Umbilical cord (tissue), 2 donors: Measurements from ENCODE around the gene FARS2. TPM values are rescaled to one million over a fixed set of nuclear protein-coding genes. Genes with fewer than 3 reads are reported as not detected.

Source experiments
- DNase-seq: peaks from one replicate; pipeline ENCODE4 v3.0.0-alpha.2; 2015; ENCODE audit warnings: low spot score
- total RNA-seq: library from RNA; depleted of rRNA; stranded (reverse); fragments of >200 nt; gene quantifications from one replicate; pipeline ENCODE4 v1.2.3, GENCODE V29; 2014; ENCODE audit warnings: low replicate concordance; ENCODE audit not compliant: insufficient read depth

Gene FARS2
- total RNA-seq, 1 donor from 2014 or later, result 13.5 TPM

DNA sequence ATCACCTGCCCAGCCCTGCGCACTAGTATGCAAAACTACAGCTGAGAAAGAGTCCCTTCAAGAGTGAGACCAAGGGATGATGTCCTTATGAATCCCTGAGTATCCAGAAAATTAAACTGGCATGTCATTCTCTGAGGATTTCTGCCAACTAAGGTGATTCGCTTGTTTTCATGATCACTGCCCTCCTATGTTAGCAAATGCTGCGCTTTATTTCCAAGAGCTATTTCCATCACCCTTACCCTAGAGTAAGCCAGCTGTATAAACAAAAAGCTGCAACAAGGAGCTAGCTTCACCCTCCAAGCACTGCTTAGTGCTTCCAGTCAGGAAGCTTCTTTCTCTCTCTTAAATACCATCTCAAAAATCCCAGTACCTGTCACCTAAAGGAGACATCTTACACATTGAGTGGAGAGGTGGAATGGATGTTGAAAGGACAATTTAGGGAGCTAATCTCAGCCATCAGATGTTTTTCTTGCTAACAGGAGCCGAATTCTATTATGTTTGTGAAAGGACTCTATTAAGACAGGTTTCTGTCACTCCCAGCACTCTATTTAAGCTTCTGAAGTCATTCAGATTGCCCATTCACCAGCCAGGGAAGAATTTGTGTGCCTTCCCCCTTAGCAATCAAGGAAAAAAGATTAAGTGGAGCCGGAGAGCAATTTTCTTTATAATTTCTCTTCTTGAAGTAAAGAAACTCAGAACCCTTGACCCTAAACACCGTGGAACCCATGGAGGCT is 423.2 kb downstream of the FARS2 start:
- DNase-seq, result no peak

DNA sequence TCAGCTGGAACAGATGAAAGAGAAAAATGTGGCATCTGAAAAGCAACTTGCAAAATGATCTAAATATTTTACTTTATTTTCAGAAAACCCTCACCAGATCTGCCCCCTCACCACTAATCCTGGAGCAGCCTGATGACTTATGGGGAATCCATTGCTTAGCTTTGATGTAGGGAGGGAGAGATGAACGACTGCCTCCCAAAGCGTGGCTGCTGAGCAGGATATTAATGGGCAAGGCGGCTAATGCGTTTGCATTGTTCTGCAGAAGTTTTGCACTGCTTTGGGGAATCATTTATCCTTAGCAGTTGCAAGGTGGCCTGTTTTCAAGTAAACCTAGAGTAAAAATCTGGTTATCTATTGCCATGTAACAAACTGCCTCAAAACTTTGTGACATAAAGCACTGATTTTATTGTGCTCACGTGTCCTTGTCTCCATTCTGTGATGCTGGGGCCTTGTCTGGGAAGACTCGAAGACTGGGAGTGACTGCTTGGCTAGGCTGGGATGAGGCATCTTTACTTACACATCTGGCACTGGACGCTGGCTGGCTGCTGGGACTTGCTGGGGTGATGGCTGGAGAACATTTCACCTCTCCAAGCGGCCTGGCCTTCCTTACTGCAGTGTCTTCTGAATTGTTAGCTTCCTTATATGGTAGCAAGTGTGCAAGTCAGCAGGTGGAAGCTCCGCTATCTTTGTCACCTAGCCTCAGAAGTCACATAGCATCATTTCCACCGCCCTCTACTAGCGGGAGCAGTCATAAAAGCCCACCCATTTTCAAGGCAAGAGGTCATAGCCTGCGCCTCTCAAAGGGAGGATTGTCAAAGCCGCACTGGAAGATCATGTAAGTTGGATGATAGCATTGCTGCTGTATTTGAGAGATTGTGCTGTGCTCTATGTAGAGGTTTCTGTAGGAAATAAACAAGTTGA is 432.2 kb downstream of the FARS2 start:
- DNase-seq, result no peak

DNA sequence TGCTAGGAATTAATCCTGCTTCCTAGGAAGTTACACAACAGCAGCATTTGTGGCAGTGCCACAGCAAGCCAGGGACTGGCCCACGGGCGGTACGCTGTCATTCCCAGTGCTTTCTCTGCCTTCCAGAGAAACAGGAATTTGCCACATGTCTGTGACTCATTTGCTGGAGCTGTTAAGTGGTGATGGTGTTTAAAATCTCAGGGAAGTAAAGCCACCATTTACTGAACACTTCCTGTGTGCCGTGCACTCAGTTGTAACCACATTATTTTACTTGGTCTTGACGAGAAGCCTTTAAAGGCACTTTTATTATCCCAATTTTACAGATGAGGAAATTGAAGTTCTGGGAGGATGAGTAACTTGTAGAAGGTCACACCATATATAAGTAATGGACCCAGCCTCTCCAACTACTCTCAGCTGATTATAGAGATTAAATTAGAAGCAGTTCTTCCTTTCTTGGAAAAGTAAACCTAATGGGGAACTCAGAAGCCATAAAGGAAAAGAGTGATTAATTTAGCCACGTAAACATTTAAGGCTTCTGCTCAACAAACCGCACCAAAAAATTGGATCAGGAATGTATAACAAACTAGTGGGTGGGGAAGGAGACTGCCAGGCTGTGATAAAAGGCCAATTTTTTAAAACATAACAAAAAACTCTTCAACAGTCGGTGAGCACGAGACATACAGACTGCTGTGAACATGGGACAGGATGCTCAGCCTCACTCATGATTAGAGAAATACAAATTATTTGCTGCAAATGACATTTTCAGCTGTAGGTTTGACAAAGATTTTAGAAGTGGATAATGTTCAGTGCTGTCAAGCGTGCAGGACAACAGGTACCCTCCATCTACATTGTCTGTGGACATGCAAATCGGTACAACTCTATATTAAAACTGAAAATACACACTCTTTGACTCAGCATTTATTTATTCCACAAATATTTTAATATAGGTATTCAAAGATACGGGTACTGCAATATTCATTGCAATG is 434.2 kb downstream of the FARS2 start:
- no peak for DNase-seq

DNA sequence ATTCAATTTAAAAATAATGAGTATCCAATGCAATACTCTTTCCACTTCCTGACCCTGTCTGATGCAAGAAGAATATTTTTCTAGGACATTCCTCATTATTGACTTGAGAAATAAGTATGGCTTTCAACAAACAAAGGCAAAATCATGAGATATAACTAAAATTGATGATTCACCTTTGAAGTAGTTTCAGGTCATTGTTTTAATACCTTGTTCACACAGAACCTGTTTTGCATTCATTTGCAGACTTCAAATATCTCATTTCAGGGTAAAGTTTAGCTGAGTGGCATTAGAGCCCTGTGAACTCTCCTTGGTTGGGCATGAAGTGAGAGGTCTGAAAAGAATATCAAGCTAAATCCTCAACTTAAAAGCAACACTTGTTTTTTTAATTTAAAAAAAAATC is 436.2 kb downstream of the FARS2 start:
- DNase-seq, result no peak

DNA sequence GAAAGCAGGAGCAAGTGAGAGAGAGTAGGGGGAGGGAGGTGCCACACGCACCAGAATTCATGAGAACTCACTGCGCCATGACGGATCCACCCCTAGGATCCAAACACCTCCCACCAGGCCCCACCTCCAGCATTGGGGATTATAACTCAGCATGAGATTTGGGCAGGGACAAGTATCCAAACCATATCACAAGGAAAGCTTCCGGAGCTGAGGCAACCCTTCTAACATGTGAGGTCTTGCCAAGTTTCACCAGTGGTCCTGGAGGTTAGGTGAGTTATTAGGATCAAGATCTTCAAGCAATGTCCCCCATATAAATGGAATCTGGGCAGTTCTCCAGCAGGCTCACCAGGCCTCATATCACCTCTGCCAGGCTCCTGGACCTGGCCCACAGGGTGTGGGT is 437.0 kb downstream of the FARS2 start:
- no peak for DNase-seq

DNA sequence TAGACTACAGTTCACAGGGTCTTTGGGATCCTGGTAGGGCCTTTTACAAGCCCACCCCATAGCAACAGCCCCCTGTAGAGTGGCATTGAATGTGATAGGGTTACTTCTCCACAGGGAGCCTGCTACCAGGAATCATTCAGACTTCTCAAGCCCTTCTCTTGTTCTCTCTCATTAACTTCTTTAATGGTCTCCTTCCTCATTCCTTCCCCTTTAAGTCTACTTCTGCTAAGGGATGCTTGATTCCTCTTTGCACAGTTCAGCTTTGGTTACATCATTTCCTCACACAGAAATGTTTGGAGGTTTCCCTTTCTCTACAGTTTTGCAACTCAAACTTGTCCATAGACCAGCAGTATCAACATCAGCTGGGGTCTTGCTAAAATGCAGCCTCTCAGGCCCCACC is 437.8 kb downstream of the FARS2 start:
- DNase-seq, result peak; percentile 15

DNA sequence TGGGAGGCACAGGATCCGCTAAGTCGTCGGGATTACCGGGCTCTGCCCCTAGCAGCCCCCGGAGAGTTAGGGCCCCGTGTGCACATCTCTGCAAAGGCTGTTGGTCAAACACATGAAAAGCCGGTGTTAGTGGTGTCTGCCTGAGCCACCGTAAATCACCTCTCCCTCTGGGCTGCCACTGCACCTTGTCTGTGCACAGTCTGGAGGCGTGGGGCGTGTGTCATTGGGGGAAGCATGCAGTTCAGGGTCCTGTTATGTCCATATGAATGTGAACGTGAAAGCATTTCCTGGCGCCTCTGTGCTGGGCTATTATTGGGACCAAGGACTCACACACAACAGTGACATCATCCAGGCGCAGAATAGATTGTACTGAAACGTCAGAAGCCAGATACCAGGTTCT is 439.9 kb downstream of the FARS2 start:
- DNase-seq, result no peak

DNA sequence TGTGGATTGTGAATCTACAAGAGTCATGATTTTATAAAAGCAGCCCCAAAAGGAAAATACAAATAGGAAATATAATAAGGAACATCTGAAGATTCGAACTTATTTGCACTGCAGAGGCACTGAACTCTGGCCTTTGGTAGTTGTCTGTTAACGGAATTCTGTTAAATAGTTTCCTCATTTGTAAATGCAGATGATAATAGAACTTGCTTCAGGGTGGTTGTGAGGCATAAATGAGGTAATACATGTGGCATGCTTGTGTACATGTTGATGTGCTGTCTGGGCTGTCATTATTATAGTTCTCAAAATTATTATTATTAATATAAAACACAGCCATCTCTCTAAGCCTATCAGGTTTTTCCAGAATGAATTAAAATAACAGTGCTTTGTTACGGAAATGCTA is 443.4 kb downstream of the FARS2 start:
- no peak for DNase-seq

DNA sequence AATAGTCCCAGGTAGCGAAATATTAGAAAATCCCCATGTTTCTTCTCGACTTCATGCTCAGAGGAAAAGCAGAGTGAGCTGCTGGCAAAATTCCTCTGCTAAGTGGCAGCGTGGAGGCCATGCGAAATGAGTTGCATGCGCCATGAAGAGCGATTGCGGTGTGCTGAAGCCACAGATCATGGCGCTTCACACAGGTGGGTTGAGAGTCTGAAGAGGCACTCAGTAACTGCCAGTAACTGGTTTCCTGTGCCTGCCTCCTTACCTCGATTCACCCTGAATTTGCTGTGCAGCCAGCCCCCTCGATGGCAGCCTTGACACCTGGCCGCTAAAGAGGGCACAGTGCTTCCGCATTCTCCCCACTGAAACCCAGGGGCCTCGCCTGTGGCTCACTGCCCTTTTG is 443.9 kb downstream of the FARS2 start:
- no peak for DNase-seq

DNA sequence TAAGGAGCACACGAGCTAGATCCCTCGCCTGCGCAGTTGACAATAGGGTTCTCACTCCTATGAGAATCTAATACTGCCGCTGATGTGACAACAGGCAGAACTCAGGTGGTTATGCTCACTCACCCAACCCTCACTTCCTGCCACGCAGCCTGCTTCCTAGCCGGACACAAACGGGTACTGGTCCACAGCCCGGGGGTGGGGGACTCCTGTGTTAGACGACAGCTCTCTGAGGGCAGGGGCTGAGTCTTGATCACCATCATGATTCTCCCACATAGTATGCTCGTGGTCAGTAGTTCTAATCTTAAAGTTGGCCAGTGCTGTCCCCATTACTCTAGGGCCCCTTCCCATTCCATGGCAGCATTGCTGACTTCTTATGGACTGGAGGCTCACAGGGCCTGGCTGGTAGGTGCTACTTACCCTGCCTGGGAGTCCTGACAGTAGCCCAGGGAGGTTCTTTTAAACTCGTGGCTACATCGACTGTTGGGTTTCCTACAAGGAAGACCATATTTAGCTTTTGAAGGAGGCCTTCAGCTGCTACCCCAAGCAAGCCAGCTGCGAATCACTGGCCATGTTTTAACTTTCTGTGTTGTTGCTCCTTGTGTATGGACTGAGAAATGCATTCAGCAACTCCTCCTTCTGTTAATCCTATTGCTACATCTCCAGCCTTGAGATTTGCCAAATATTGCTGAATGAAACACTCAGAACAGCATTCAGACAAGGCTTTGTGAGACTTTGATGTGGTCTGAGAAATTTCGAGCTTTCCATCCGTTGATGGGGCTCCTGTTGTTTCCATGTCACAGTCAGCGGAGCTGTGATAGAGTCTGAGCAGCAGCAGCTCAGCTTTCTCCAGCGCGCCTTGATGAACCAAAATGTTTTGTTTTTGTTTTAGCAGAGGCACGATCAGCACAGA is 445.1 kb downstream of the FARS2 start:
- DNase-seq, result peak; percentile 70

DNA sequence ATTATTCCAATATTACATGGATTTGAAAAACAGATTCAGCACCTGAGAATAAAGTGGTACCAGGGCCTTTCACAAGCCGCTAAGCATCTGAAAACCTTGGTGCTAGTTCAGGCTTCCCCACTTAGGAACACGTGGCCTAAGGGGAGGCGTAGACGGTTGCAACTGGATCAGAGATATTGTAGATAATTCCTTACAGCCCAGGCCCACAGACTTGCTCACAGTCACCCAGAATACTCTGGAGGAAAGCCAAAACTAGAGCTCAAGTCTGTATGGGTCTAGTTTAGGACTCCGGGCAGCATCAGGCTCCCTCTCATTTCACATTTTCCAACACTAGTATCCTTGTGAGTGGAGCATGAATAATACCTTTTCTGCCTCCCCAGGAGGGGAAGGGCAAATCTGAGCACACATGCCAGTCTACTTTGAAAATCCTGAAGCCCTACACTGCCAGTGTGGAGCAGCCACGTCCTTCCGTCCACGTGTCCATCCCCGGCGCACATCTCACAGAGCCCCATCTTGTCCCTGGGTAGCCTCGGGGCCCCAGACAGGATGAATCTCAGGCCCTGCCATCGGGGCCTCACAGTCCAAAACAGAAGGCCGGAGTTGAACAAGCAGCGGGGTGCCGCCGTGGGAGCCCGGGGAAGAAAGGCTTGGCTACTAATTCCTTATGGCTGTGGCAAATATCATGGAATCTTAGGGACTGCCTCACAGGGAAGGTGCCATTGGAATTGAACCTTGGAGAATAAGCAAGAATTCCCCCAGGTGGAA is 446.1 kb downstream of the FARS2 start:
- no peak for DNase-seq

DNA sequence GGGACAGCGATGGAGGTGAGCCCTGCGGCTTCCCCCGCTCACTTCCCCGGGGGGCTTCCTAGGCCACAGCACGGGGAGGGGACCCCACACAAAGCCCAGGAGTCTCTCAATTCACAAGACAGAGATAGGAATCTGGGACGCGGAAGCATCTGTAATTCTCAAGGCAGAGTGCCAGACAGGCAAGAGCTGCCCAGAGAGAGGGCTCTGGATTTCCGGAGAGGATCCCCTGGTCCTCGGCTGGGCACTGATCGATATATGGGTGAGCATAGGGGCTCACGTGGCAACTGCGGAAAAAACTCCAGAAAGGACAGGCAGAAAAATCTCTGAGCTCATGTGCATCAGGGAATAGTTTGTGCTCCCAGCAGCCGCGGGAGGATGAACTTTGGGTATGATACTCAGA is 449.2 kb downstream of the FARS2 start:
- no peak for DNase-seq

DNA sequence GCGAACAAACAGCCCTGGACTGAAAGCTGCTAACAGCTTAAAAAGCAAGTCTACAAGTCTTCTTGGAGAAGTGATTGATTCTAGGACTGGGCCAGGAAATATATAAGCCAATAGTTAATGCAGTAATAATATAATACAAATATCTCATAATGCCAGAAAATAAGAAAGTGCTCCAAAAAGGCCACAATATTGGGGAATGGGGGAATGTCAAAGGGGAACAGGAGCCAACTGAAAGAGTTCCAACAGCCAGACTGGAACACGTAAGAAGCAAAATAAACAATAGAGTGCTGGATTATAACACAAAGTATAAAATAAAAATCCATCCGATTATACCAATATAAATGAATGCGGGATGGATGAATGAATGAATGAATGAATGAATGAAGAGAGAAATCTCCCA is 449.6 kb downstream of the FARS2 start:
- DNase-seq, result no peak

DNA sequence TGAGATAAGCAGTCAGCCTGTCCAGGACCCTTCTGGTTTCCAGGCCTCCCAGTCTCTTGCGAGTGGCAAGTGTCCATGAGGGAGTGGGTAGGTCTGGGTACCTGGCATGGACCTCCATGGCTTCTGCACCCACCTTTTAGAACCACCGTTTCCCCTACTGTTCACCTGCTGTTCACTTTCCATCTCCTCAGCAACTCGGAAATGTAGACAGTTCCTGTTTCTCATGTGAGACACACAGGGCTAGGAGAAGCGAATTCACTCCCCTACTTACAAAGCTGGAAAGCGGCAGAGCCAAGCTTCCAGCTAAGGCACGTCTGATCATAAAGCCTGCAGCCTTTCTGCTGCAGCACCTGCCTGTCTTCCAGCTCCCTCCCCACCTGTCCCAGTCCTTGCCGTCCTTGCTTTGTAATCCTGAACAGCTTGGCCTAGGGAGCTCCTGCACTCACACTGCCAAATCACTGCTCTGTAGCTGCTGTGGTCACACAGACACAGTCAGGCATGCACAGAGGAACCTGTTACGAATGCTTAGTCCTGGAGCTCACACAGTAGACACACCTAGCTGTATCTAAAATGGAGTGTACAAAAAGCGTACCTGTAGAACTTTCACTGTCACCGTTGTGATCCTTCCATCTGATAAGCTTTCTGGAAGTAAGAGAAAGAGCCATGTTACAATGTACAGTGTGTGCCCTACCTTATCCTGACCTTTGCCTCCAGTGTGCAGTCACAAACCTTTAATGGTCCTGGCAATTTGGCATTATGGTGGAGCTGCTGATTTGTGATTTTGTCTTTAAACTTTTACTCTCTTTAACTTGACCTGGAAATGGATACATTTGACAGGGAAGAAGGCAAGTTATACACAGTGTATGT is 451.3 kb downstream of the FARS2 start:
- no peak for DNase-seq

DNA sequence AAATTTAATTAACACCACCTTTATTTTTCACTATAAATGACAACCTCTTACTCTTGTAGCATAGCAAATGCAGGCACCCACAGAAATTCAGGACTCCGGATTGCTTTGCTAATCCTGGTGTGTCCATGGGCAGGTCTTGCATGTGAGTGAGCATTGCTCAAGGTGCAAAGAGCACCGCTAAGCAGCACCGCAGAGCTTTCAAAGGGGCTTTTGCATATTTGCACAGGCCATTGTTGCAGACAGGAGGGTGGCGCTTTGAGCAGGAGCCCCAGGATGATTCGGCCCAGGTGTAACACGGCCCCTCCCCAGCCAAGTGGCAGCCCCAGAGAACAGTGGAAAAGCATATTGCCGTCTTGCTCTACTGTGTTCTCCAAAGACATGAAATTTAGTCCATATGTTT is 452.2 kb downstream of the FARS2 start:
- DNase-seq, result no peak

DNA sequence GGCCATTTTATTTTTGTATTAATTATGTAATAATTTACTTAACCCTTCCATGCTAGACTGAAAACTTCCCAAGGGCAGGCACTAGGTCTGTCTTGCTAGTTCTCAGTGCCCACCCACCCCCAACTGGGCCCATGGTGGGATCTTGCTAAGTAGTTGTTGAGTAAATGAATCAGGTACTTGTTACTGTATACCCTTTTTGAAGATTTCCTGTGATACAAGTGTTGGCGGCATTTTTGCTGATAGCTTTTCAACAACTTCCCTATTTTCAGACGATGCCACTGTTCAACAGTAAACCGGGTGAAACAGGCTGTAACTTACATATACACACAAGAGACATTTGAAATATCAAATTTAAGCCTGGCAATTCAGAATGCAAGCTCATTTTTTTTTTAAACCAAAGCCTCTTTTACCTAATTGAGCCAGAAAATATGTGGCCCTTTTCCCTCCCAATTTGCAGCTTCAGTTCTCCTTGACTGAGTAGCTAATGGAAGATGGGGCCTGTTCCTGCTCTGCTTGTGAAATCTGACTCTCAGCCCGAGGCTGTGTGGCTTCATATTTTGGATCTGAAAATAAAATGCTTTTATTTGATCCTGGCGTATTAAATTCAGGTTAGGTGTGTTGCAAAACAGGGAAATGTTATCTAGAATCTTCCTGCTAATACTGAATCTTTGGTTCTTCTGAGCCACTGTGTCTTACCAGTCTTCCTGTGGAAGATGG is 457.1 kb downstream of the FARS2 start:
- DNase-seq, result no peak

DNA sequence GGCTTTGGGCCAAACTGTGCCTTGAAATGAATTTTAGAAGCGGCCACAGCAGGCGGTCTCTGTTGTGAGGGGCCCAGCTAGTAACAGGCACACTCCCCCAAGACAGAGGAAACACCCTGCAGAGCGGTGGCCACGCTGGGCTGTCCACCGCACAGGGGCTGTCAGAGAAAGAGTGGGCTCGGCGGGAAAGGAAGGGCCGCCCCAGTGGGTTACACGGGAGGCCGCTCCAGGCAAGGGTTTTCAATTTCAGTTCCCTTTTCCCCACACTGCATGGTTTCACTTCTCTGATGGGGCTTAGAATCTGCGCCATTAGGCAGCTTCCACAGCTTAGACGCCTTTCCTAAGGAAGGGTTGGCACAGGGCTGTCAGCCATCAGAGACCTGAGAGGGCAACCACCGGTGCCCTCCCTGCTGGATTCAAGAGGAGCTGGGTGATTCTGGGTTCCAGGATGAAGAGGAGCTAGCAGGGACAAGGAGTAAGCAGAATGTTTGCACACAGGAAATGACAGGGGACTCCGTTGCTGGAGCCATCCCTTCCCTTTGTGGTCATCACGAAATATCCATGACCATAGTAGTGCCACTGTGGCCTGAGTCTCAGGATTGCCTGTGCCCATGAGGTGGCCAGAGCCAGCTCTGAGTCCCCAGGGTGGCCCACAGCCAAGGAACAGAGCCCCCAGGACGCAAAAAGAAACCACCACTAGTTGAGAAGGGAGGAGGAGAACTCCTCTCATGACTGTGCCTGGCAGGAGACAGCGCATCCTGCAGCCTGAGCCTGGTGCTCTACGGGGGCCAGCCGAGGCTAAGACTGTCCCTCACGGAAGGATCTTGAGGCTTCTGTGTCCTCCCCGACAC is 462.8 kb downstream of the FARS2 start:
- DNase-seq, result peak; percentile 37
